Activated CD8-positive, alpha-beta T cell treated with anti-CD3 and anti-CD28 coated beads, Interleukin-2, amount 10 ng/mL, durations not matched to agents 7 days and 5 days (primary cell): Measurements from ENCODE around the gene LMF1. TPM values are rescaled to one million over a fixed set of nuclear protein-coding genes. Genes with fewer than 3 reads are reported as not detected.

Experiments used
- ATAC-seq: fragments of 150-1000 bp; cut with Tn5 transposase; one replicate; pipeline ENCODE4 v1.10.0; 2021; ENCODE audit warnings: moderate library complexity
- CTCF ChIA-PET: fragments of 350-600 bp; sonication (Branson Sonifier 250); formaldehyde crosslinking; loops from one replicate; lab custom pipeline; 2021; ENCODE audit warnings: antibody characterized with exemption; lab: Charles Lee
- POLR2A ChIA-PET: fragments of 350-600 bp; sonication (Branson Sonifier 250); formaldehyde crosslinking; loops from one replicate; lab custom pipeline; 2021; ENCODE audit warnings: antibody characterized with exemption; lab: Charles Lee
- DNase-seq: peaks from one replicate; pipeline ENCODE4 v3.0.0-alpha.2; 2020
- H3K27ac Mint-ChIP-seq: one replicate; pipeline ENCODE4 v1.8.0; 2021; ENCODE audit warnings: mild to moderate bottlenecking, mixed read lengths
- H3K27me3 Mint-ChIP-seq: one replicate; pipeline ENCODE4 v1.8.0; 2021; ENCODE audit warnings: low read depth, mixed read lengths
- H3K36me3 Mint-ChIP-seq: one replicate; pipeline ENCODE4 v1.8.0; 2021; ENCODE audit warnings: low read depth, mixed read lengths
- H3K4me1 Mint-ChIP-seq: one replicate; pipeline ENCODE4 v1.8.0; 2021; ENCODE audit warnings: low read depth, mixed read lengths
- H3K4me3 Mint-ChIP-seq: one replicate; pipeline ENCODE4 v1.8.0; 2021; ENCODE audit warnings: mild to moderate bottlenecking, mixed read lengths
- H3K9me3 Mint-ChIP-seq: one replicate; pipeline ENCODE4 v1.8.0; 2022; ENCODE audit warnings: mixed read lengths; ENCODE audit not compliant: insufficient read depth
- total RNA-seq, 2 experiments: library from RNA; stranded (reverse); gene quantifications; one replicate each; pipeline ENCODE4 v1.2.3, GENCODE V29; 2021

The LMF1 gene
- total RNA-seq, 2 experiments from 2014 or later, result 14.3 to 17.4 TPM

DNA sequence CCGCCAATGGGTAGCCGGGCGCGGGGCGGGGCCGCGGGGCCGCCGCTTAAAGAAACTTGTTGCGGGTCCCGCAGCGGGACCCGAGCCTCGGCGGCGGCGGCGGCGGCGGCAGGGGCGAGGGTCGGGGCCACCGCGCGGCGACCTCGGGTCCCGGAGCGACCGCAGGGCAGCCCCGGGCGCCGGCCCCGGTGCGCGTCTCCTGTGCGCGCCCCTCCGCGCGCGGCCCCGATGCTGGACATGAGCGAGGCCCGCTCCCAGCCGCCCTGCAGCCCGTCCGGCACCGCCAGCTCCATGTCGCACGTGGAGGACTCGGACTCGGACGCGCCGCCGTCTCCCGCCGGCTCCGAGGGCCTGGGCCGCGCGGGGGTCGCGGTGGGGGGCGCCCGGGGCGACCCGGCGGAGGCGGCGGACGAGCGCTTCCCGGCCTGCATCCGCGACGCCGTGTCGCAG, 10.9 kb upstream of the LMF1 start, which contains the start of gene SOX8:
Gene SOX8 (plus strand): TSS at position 76 of the 450 bp plus-strand sequence. CDS start 153 bp downstream, at position 229.
- CTCF ChIA-PET, result no interaction called here
- no peak for DNase-seq
- POLR2A ChIA-PET, result interaction anchor here (0.8 kb wide), 1 partner anchor 14 kb away, joined by 5 read pairs; no protein-coding TSS in a partner anchor
- Mint-ChIP-seq H3K4me1 (peaks cover 2% of the 10 kb centered on the region), H3K27me3 (peaks cover 29% of the 10 kb centered on the region), H3K36me3 (no peaks in the 10 kb centered on the region), H3K9me3 (no peaks in the 10 kb centered on the region), H3K4me3 (peak within 1 kb of the TSS; percentile 56), H3K27ac (no peak within 1 kb of the TSS)
- no peak for ATAC-seq

DNA sequence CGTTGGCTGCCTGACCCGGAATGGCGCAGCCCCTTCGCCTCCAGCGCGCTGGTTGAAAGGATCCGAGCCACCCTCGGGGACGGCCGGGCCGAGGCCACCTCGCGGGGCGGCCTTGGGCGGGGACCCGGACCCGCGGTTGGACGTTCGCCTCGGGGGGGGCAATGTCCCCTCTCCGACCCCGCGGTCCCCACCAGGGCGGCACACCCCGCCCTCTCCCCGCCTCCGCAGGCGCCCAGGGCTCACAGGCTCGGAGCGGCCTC, 9.7 kb upstream of the LMF1 start:
- ChIA-PET POLR2A (no interaction called here), CTCF (no interaction called here)
- Mint-ChIP-seq H3K4me3 (no peak overlapping the region), H3K27ac (no peak overlapping the region), H3K4me1 (peaks cover 2% of the 10 kb centered on the region), H3K36me3 (no peaks in the 10 kb centered on the region), H3K9me3 (no peaks in the 10 kb centered on the region), H3K27me3 (peaks cover 29% of the 10 kb centered on the region)
- ATAC-seq (no peak), DNase-seq (no peak)

DNA sequence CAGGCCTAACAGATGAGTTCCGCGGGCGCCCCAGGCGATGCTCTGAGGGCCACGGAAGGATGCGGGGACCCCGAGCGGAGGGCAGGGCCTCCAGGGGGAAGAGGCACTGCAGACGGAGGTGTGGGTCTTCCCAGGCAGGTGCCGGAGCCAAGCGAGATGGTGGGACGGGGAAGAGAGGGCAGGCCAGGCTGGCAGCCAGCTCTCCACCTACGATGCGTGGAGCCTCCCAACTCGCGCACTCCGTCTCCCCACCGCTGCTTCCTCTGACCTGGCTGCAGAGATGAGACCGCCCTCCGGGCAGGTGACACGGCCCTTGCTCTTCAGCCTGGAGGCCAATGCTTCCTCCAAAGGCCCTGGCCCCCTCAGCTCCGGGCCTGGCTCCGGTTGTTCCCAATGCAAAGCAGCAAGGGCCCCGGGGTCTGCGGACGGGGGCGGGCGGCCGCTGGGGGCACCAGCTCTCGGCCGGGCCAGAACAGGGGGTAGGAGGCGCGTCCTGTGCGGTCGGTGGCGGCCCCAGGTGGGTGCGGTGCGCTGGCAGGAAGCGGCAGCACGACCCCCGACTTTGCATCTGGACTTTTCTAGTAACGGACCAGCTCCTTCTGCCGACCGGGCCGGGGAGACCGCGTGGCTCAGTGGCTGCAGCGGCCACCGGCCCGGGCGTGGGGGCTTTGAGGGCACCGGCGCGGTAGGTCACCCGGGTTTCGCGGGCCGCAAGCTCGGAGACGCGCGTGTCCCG, 9.2 kb upstream of the LMF1 start:
- POLR2A ChIA-PET, result no interaction called here
- no peak for DNase-seq
- no peak overlapping the region for H3K4me3 Mint-ChIP-seq
- H3K4me1 Mint-ChIP-seq, result peaks cover 2% of the 10 kb centered on the region
- CTCF ChIA-PET, result no interaction called here
- no peaks in the 10 kb centered on the region for H3K36me3 Mint-ChIP-seq
- H3K27me3 Mint-ChIP-seq, result peaks cover 29% of the 10 kb centered on the region
- ATAC-seq, result no peak
- no peak overlapping the region for H3K27ac Mint-ChIP-seq
- H3K9me3 Mint-ChIP-seq, result no peaks in the 10 kb centered on the region

DNA sequence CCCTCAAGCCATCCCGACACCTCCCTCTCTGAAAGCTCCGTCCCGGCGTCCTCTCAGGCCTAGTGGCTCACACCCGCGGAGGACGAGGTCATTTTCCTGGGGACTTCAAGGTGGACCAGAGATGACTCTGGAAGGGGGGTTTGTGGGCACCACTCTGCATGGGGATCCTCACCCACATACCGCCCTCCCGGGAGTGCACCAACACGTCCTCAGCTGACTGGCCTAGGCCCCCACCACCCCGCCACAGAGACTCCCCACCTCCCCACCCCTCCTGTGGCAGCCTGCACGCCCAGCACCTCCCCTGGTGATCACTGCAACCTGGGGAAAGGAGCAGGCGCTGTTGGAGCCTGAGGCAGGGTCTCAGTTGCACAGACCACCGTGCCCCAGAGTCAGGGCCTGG, 8.4 kb upstream of the LMF1 start:
- H3K27me3 Mint-ChIP-seq, result peaks cover 29% of the 10 kb centered on the region
- DNase-seq, result no peak
- no peaks in the 10 kb centered on the region for H3K9me3 Mint-ChIP-seq
- no peaks in the 10 kb centered on the region for H3K36me3 Mint-ChIP-seq
- CTCF ChIA-PET, result no interaction called here
- no peak overlapping the region for H3K27ac Mint-ChIP-seq
- POLR2A ChIA-PET, result no interaction called here
- H3K4me1 Mint-ChIP-seq, result peaks cover 2% of the 10 kb centered on the region
- ATAC-seq, result no peak
- no peak overlapping the region for H3K4me3 Mint-ChIP-seq

DNA sequence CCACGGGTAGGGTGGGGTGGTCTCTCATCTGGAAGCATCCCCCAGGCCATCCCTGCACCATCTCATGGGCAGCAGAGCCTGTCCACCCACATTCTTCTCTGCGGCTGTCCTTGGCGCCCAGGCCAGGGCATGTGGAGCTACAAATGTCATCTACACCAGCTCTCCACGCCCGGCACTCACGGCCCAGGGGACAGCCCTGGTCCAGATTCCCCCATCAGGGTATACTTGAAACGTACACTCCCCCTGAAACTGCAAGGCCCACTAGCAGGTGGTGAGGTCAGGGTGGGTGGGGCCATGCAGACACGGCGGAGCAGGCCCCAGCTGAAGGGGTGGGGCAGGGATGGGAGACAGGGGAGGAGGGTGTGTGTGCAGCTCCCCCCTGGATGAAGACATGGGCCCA, 7.6 kb upstream of the LMF1 start:
- no peaks in the 10 kb centered on the region for H3K9me3 Mint-ChIP-seq
- no peaks in the 10 kb centered on the region for H3K36me3 Mint-ChIP-seq
- DNase-seq, result no peak
- no peak overlapping the region for H3K4me3 Mint-ChIP-seq
- CTCF ChIA-PET, result interaction anchor here (0.6 kb wide), 1 partner anchor 15 kb away, joined by 3 read pairs; no protein-coding TSS in a partner anchor
- no peak for ATAC-seq
- POLR2A ChIA-PET, result no interaction called here
- H3K4me1 Mint-ChIP-seq, result peaks cover 2% of the 10 kb centered on the region
- H3K27ac Mint-ChIP-seq, result no peak overlapping the region
- H3K27me3 Mint-ChIP-seq, result peaks cover 29% of the 10 kb centered on the region

DNA sequence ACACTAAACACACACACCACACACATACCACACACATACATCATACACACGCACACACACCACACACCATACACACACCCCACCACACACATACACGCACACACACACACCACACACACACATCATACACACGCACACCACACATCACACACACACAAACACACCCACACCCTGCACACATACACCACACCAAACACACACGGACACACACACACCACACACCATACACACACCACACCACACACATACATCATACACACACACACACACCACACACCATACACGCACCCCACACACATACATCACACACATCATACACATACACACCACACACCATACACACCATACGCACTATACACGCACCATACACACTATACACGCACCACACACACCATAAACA, 7.1 kb upstream of the LMF1 start:
- Mint-ChIP-seq H3K9me3 (no peaks in the 10 kb centered on the region), H3K4me1 (peaks cover 2% of the 10 kb centered on the region), H3K27ac (no peak overlapping the region), H3K36me3 (no peaks in the 10 kb centered on the region), H3K27me3 (peaks cover 27% of the 10 kb centered on the region), H3K4me3 (no peak overlapping the region)
- ChIA-PET POLR2A (no interaction called here), CTCF (no interaction called here)
- DNase-seq, result no peak
- ATAC-seq, result no peak

DNA sequence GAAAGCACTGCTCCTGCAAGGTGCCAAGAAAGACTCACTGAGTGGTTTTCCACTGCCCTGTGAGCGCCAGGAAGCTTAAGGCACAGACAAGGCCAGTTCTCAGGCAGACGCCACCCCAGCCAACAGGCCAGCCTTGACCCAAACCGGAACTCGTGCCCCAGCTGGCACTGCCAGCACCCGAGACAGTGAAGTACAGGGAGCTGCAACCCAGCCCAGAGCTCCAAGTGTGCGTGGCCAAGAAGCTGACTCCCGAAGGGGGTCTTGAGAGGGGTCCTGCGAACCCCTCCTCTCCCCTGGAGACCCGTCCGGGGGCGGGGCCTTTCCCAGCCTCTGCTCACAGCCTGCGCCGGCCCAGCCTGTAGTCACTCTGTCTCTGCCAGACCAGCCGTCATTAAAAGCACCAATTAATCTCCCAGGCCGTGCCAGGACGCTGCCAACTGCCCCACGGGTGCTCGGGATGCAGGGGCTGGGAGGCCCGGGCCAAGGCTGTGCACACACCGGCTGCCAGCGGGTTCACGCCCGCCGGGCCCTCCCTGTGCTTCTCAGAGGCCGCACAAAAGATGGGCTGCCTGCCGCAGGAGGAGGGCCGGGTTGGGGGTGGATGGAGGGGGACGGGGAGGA, 6.4 kb upstream of the LMF1 start:
- ATAC-seq, result no peak
- ChIA-PET POLR2A (no interaction called here), CTCF (no interaction called here)
- Mint-ChIP-seq H3K9me3 (no peaks in the 10 kb centered on the region), H3K36me3 (no peaks in the 10 kb centered on the region), H3K4me1 (peaks cover 2% of the 10 kb centered on the region), H3K27ac (no peak overlapping the region), H3K4me3 (no peak overlapping the region), H3K27me3 (peaks cover 22% of the 10 kb centered on the region)
- no peak for DNase-seq

DNA sequence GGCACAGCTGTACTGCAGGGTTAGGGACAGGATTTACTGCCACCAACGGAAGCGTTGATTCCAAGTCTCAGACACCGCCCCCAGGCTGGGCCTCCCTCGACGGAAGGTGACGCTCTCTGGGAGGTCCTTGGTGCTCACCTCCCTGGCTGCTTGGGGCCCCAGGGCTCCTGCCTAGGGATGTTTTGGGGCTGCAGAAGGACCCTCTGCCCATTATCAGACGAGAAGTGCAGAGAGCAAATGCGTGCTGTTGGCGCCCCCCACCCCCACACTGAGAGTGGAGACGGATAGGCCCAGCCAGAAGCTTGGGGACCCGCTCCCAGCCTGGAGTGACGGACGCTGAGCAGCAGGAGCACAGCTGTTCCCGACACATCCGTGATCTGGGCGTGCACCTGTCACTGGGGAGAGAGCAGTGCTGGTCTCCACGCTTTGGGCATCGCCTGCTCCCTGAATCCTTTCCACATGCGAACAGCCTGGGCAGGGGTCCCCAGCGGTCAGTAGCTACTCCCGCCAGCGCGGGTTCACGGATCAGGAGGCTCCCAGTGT, 5.7 kb upstream of the LMF1 start:
- no peaks in the 10 kb centered on the region for H3K36me3 Mint-ChIP-seq
- ChIA-PET CTCF (no interaction called here), POLR2A (no interaction called here)
- ATAC-seq, result peak; percentile 31
- H3K27me3 Mint-ChIP-seq, result peaks cover 24% of the 10 kb centered on the region
- H3K4me3 Mint-ChIP-seq, result no peak overlapping the region
- H3K9me3 Mint-ChIP-seq, result no peaks in the 10 kb centered on the region
- DNase-seq, result peak; percentile 38
- peaks cover 4% of the 10 kb centered on the region for H3K4me1 Mint-ChIP-seq
- no peak overlapping the region for H3K27ac Mint-ChIP-seq

DNA sequence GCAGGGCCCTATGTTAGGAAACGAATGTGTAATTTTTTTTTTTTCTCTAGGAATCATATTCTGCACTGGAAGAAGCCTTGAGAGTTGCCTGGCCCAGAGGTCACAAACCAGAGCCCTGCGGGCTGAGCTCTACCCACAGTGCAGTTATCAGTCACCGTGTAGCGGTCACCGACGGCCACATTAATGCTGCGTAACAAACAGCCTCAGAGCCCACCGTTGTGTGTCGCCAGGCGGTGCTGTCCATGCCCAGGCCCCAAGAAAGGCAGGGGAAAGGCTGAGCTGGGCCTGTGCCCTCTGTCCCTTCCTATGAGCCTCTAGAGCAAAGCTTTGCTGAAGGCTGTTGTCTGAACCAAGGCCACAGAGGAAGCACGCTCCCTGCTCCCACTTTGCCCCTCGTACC, 4.5 kb upstream of the LMF1 start:
- POLR2A ChIA-PET, result no interaction called here
- CTCF ChIA-PET, result no interaction called here
- Mint-ChIP-seq H3K4me3 (no peak overlapping the region), H3K36me3 (no peaks in the 10 kb centered on the region), H3K27ac (no peak overlapping the region), H3K4me1 (peaks cover 3% of the 10 kb centered on the region), H3K9me3 (no peaks in the 10 kb centered on the region), H3K27me3 (peaks cover 22% of the 10 kb centered on the region)
- ATAC-seq, result no peak
- no peak for DNase-seq

DNA sequence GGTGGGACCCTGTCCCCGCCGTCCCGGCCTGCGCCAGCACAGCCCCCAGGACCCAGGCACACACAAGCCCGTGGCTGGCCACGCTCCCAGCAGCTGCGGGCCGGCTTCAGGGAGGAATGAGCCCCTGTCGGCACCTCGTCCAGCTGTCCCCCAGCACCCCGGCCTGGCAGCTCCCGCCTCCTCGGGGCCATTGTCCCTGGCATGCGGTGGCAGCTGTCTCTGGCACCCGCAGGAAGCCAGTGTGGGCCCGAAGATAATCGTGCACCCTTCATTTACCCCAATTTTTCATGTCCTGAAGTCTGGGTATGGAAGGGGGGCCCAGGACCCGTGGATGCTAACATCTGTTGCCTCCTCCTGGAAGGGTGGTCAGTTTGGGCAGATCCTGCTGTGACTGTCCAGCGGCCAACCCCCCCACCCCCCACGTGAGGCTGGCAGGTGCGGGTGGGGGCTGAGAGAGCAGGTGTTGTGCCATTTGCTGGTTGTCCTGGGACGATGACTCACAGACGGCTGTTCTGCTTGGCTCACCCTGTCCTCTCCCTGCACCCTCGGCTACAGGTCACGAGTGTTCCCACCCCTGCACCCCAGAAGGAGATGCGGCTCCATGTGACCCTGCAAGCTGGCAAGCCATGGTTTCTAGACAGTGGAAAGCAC, 4.0 kb upstream of the LMF1 start:
- CTCF ChIA-PET, result no interaction called here
- H3K4me3 Mint-ChIP-seq, result no peak overlapping the region
- H3K9me3 Mint-ChIP-seq, result no peaks in the 10 kb centered on the region
- H3K36me3 Mint-ChIP-seq, result no peaks in the 10 kb centered on the region
- DNase-seq, result no peak
- peaks cover 19% of the 10 kb centered on the region for H3K27me3 Mint-ChIP-seq
- H3K4me1 Mint-ChIP-seq, result peaks cover 6% of the 10 kb centered on the region
- POLR2A ChIA-PET, result no interaction called here
- ATAC-seq, result no peak
- no peak overlapping the region for H3K27ac Mint-ChIP-seq

DNA sequence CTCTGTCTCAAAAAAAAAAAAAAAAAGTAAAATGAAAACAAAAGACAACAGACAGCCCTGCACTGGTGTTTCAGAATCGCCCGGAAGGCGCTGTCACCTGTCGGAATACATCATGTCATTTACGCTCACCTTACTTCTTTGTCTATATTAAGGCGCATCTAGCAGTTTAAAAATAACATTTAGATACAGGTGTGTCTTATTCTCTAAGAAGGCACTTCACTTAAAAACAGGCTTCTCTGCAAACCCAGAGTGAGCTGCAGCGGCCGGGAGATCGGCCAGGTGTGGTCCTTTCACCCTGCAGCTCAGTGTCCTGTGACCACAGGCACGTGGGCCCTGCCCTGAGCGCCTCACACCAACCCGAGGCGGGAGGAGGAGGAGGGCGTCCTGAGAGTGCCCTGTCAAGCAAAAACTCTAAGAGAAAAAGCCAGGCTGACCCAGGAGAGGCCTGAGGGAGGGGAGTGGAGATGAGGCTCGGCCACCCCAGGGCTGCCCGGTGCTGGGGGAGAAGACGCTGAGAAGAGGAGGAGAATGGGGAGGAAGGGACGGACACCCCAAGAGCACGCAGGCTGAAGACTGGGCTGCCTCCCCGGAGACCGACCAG, 3.3 kb upstream of the LMF1 start:
- ATAC-seq (no peak), DNase-seq (no peak)
- Mint-ChIP-seq H3K27me3 (peaks cover 12% of the 10 kb centered on the region), H3K36me3 (no peaks in the 10 kb centered on the region), H3K4me3 (no peak overlapping the region), H3K9me3 (no peaks in the 10 kb centered on the region), H3K27ac (no peak overlapping the region), H3K4me1 (peaks cover 11% of the 10 kb centered on the region)
- CTCF ChIA-PET, result no interaction called here
- POLR2A ChIA-PET, result no interaction called here

DNA sequence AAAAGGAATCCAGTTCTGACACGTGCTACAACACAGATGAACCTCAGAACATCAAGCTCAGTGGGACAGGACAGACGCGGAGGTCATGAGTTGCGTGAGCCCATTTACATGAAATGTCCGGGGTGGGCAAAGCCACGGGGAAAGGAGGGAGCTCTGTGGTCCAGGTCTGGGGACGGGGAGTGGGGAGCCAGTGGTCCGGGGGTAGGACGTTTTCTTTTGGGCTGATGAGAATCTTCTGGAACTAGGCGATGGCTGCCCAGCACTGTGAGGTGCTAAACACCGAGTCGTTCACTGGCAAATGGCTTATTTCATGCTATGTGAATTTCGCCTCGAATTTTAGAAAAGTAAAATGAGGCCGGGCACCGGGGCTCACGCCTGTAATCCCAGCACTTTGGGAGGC, 2.6 kb upstream of the LMF1 start:
- H3K27me3 Mint-ChIP-seq, result peaks cover 8% of the 10 kb centered on the region
- no peaks in the 10 kb centered on the region for H3K9me3 Mint-ChIP-seq
- ChIA-PET POLR2A (no interaction called here), CTCF (no interaction called here)
- no peak overlapping the region for H3K27ac Mint-ChIP-seq
- ATAC-seq, result no peak
- peaks cover 2% of the 10 kb centered on the region for H3K36me3 Mint-ChIP-seq
- H3K4me1 Mint-ChIP-seq, result peaks cover 14% of the 10 kb centered on the region
- H3K4me3 Mint-ChIP-seq, result no peak overlapping the region
- no peak for DNase-seq
